ENCODE data around the gene ZXDC.

DNA sequence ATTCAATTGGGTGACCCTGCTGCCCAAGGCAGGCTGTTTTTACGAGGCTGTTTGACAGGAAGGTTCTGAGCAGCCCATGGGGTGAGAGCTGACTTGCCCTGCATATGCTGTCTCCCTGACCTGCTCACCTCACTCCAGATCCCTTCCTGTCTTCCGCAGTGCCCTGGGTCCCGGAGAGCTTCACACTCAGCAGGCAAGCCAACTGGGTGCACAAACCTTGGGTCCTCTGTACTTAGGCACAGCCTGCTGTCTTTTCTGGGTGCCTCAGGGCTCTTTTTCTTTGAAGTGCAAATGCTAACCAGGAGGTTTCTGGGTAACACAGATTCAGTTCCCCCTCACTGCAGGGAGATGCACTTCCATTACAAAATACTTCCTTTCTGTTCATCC, 32.8 kb downstream of the ZXDC start:
- TF ChIP-seq, protein P1, sequence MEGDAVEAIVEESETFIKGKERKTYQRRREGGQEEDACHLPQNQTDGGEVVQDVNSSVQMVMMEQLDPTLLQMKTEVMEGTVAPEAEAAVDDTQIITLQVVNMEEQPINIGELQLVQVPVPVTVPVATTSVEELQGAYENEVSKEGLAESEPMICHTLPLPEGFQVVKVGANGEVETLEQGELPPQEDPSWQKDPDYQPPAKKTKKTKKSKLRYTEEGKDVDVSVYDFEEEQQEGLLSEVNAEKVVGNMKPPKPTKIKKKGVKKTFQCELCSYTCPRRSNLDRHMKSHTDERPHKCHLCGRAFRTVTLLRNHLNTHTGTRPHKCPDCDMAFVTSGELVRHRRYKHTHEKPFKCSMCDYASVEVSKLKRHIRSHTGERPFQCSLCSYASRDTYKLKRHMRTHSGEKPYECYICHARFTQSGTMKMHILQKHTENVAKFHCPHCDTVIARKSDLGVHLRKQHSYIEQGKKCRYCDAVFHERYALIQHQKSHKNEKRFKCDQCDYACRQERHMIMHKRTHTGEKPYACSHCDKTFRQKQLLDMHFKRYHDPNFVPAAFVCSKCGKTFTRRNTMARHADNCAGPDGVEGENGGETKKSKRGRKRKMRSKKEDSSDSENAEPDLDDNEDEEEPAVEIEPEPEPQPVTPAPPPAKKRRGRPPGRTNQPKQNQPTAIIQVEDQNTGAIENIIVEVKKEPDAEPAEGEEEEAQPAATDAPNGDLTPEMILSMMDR (IDR thresholded peaks at IDR 0.05), result no peak
- no peak for TF ChIP-seq POLR2A (IDR thresholded peaks at IDR 0.05)

Data from uterus (tissue), 2 donors.